ENCODE measurements around the gene CIAO2B. TPM values are rescaled to one million over a fixed set of nuclear protein-coding genes. Genes with fewer than 3 reads are reported as not detected.

CIAO2B gene
- total and polyA plus RNA-seq, 12 donors = 80.7 to 258 (median 112) TPM

DNA sequence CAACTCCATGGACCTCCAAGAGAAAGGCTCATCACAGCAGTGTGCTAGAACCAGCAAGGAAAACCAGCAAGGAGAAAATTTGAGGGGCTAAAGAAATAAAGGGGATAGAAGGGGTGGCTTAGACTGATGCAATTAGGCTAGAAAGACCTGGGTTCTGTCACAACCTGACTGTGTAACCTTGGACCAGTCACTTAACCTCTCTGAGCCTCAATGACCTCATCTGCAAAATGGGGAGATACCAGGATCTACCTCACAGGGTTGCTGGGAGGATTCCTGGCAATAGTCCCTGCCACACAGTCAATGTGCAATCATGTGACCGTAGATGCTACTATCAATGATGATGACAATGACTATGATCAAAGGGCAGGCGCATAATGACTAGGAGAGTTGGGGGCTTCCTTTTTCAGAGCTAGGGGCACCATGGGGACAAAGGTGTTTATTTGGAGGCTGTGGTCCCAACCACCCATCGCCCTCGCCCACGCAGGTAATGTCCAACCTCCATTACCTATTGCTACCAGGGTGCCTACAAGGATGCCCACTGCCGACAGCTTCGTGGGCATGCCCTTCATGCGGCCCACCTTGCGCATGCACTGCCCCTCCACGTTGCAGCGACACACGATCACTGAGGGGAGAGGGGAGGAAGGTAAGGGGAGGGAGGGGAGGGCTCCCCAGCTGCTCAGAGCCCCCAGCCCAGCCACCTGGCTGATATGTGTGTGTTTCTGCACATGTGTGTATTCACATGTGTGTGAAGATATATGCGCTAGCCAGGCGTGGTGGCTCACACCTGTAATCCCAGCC lies 25.2 kb downstream of the CIAO2B start:
- H3K4me3 ChIP-seq = no peak overlapping the region
- H3K9me3 ChIP-seq (replicated peaks in 1 of 3) = no peaks in the 10 kb centered on the region
- DNase-seq = no peak
- H3K4me1 ChIP-seq (replicated peaks in 1 of 2) = peaks cover 0 to 10% of the 10 kb centered on the region in 2 donors
- WGBS, 4 donors = 88 to 92% (median 90%) methylated on average over 13 to 14 of the region's 14 CpGs
- no peaks in the 10 kb centered on the region for H3K27me3 ChIP-seq
- intact Hi-C loops (cut with DNase I) = no loop called here
- TF ChIP-seq, protein P1, sequence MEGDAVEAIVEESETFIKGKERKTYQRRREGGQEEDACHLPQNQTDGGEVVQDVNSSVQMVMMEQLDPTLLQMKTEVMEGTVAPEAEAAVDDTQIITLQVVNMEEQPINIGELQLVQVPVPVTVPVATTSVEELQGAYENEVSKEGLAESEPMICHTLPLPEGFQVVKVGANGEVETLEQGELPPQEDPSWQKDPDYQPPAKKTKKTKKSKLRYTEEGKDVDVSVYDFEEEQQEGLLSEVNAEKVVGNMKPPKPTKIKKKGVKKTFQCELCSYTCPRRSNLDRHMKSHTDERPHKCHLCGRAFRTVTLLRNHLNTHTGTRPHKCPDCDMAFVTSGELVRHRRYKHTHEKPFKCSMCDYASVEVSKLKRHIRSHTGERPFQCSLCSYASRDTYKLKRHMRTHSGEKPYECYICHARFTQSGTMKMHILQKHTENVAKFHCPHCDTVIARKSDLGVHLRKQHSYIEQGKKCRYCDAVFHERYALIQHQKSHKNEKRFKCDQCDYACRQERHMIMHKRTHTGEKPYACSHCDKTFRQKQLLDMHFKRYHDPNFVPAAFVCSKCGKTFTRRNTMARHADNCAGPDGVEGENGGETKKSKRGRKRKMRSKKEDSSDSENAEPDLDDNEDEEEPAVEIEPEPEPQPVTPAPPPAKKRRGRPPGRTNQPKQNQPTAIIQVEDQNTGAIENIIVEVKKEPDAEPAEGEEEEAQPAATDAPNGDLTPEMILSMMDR (IDR thresholded peaks at IDR 0.05) = no peak
- TF ChIP-seq POLR2A (IDR thresholded peaks at IDR 0.05) = no peak
- no peaks in the 10 kb centered on the region for H3K36me3 ChIP-seq (replicated peaks in 1 of 2)
- H3K27ac ChIP-seq = no peak overlapping the region

DNA sequence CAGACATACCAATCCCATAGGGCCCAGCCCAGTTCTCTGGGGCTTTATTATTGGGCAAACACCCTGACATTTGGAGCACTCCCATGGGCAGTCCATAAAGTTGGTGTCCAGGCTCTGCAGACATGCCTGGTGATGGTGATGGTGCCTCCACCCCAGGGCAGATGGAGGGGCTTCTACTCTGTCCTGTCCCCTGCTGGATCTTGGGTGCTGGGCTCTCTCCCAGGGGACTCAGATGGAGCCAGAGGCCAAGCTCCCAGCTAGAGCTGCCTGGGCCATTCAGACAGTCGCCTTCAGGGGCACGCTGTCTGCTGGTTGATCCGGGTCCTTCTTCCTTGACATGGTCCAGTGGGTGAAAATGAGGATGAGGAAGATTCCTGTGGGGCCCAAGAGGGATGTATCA lies 26.1 kb downstream of the CIAO2B start:
- no peak for DNase-seq
- TF ChIP-seq POLR2A (IDR thresholded peaks at IDR 0.05) = no peak
- TF ChIP-seq, protein P1 (IDR thresholded peaks at IDR 0.05) = no peak
- H3K27me3 ChIP-seq = no peaks in the 10 kb centered on the region
- no peak overlapping the region for H3K27ac ChIP-seq
- intact Hi-C loops (cut with DNase I) = no loop called here
- H3K4me1 ChIP-seq (replicated peaks in 1 of 2) = peaks cover 0 to 10% of the 10 kb centered on the region in 2 donors
- no peaks in the 10 kb centered on the region for H3K9me3 ChIP-seq (replicated peaks in 1 of 3)
- no peaks in the 10 kb centered on the region for H3K36me3 ChIP-seq (replicated peaks in 1 of 2)
- WGBS, 4 donors = 89 to 100% (median 94%) methylated on average over 3 of the region's 3 CpGs
- no peak overlapping the region for H3K4me3 ChIP-seq

DNA sequence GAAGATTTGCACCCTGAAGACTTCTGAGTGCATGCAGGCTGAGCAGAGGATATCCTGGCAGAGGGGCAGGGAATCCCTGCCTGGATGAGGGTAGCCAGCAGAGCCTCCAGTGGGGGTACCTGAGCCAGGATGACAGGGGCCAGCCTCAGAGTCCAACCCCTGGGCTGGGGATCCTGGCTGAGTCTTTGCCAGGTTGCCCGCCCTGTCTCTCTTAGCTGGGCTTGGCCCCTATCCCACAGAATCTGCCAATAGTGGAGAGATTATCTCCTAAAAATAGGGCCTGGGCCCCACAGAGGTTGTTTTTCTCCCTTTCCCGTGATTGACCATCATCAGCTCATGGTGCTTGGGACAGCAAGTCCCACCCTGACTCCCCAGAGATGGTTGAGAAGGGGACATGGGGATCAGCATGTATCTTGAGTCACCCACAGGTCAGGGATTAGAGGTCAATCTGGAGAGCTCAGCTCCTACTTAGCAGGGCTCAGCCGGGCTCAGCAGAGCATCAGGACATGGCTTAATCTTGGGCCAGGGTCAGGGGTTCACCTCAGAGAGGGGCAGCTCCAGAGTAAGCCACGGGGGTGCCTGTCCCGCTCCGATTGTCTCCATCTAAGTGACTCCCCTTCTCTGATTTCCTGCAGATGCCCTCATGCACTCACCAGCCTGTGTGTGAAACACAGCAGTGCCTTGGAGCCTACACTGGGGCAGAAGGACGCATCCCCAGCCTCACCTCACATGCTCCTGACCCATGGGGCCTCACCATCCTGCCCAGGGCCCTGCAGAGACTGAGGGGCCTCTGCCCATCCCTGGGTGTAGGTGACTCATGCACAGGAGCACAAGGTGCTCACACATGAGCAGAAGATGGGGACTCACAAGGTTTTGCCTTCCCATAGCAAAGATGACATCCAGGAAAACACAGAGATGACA lies 27.0 kb downstream of the CIAO2B start:
- TF ChIP-seq, protein P1 (IDR thresholded peaks at IDR 0.05) = no peak
- TF ChIP-seq POLR2A (IDR thresholded peaks at IDR 0.05) = no peak
- intact Hi-C loops (cut with DNase I) = no loop called here
- H3K36me3 ChIP-seq (replicated peaks in 1 of 2) = no peaks in the 10 kb centered on the region
- DNase-seq = no peak
- no peaks in the 10 kb centered on the region for H3K27me3 ChIP-seq
- no peaks in the 10 kb centered on the region for H3K9me3 ChIP-seq (replicated peaks in 1 of 3)
- H3K4me3 ChIP-seq = no peak overlapping the region
- H3K4me1 ChIP-seq (replicated peaks in 1 of 2) = peaks cover 0 to 10% of the 10 kb centered on the region in 2 donors
- 74 to 83% (median 82%) methylated on average over 2 to 7 of the region's 7 CpGs for WGBS, 4 donors
- H3K27ac ChIP-seq = no peak overlapping the region

Measured in adrenal gland (tissue), 12 donors.